K562 (cell line): ENCODE data around the gene HOXB7. TPM values are rescaled to one million over a fixed set of nuclear protein-coding genes. Genes with fewer than 3 reads are reported as not detected.

Experiments used
- ATF7 ChIP-seq: fragments of 450-650 bp; IDR thresholded peaks from 2 replicates; pipeline ENCODE4 v1.7.1; 2014; ENCODE audit warnings: mild to moderate bottlenecking, moderate library complexity
- BCOR ChIP-seq: fragments of 450-650 bp; IDR thresholded peaks from 2 replicates; pipeline ENCODE4 v1.6.1; 2016
- CC2D1A ChIP-seq: fragments of 450-650 bp; IDR thresholded peaks from 2 replicates; pipeline ENCODE4 v1.6.1; 2017; ENCODE audit warnings: mild to moderate bottlenecking
- CREBBP ChIP-seq: IDR thresholded peaks from one replicate; pipeline ENCODE4 v1.6.1; 2012; ENCODE audit warnings: low read depth, mild to moderate bottlenecking, control low read depth, inconsistent platforms, low read length
- CTBP1 ChIP-seq: fragments of 450-650 bp; IDR thresholded peaks from 2 replicates; pipeline ENCODE4 v1.6.1; 2016; ENCODE audit warnings: borderline replicate concordance
- EHMT2 ChIP-seq: fragments of 450-650 bp; IDR thresholded peaks from 2 replicates; pipeline ENCODE4 v1.6.1; 2018; ENCODE audit warnings: antibody characterized with exemption
- HDAC1 ChIP-seq, 2 experiments: fragments of 450-650 bp; IDR thresholded peaks; 2 replicates each; pipeline ENCODE4 v1.6.1; 2016 to 2017; ENCODE audit warnings: inconsistent platforms in 1 of 2, mild to moderate bottlenecking in 1 of 2, moderate library complexity in 1 of 2
- HEY1 ChIP-seq: fragments of 250-450 bp; sonication (Bioruptor Pico); IDR thresholded peaks from 2 replicates; pipeline ENCODE4 v1.5.0; 2020; ENCODE audit warnings: mild to moderate bottlenecking, moderate library complexity, borderline replicate concordance
- HNRNPL ChIP-seq: fragments of 200-400 bp; formaldehyde crosslinking; IDR thresholded peaks from 2 replicates; pipeline ENCODE4 v1.6.1; 2017; ENCODE audit warnings: low read depth, mild to moderate bottlenecking, low read length
- MAFG ChIP-seq: fragments of 450-650 bp; conservative IDR thresholded peaks from 2 replicates; pipeline ENCODE4 v1.6.1; 2016; ENCODE audit warnings: missing genetic modification characterization, missing compliant biosample characterization
- SREBF1 ChIP-seq: fragments of 150-350 bp; IDR thresholded peaks from 2 replicates; pipeline ENCODE4 v1.6.1; 2014; ENCODE audit warnings: antibody characterized with exemption, low read depth, low read length, borderline replicate concordance
- TCF7 ChIP-seq: sonication (generic); IDR thresholded peaks from 2 replicates; pipeline ENCODE4 v1.6.1; 2016; ENCODE audit warnings: antibody characterized with exemption, borderline replicate concordance
- ZKSCAN8 ChIP-seq: fragments of 200-800 bp; sonication (Bioruptor generic); IDR thresholded peaks from 2 replicates; pipeline ENCODE4 v1.6.1; 2016; ENCODE audit warnings: missing genetic modification characterization, missing compliant biosample characterization
- ZNF584 ChIP-seq: fragments of 200-800 bp; sonication (Bioruptor generic); IDR thresholded peaks from 2 replicates; pipeline ENCODE4 v1.6.1; 2016; ENCODE audit warnings: low read depth, mild to moderate bottlenecking, missing genetic modification characterization, missing compliant biosample characterization
- ZNF695 ChIP-seq: fragments of 450-650 bp; formaldehyde crosslinking; IDR thresholded peaks from 2 replicates; pipeline ENCODE4 v1.4.0; 2020; ENCODE audit warnings: mild to moderate bottlenecking, moderate library complexity
- polyA plus RNA-seq, 8 experiments: library from polyadenylated mRNA; depleted of rRNA in 4 of 8; stranded (reverse) in 5 of 8; unstranded in 3 of 8; fragments of >200 nt; fragmentation: Nextera tagmentation in 2 of 8; fragmentation: Illumina TruSeq in 1 of 8; extraction: Ambion mirVana in 2 of 8; extraction: Trizol in 1 of 8; gene quantifications; 2 replicates each; pipeline versions ENCODE4 v1.2.1 to v1.2.3, GENCODE V29; 2011 to 2014; ENCODE audit warnings: inconsistent platforms in 1 of 8, missing spikeins in 1 of 8
- total RNA-seq, 7 experiments: library from RNA; depleted of rRNA in 6 of 7; stranded (reverse); fragments of >200 nt in 6 of 7; fragmentation: Illumina TruSeq in 2 of 7; extraction: Trizol in 2 of 7; gene quantifications; 2 replicates each; pipeline versions ENCODE4 v1.2.1 to v1.2.3, GENCODE V29; 2011 to 2021; ENCODE audit warnings: low replicate concordance in 1 of 7
- TF ChIP-seq, protein P1 (sequence below): fragments of 450-650 bp; IDR thresholded peaks from 2 replicates; pipeline ENCODE4 v1.7.0; 2016; ENCODE audit warnings: borderline replicate concordance
- TF ChIP-seq, protein P2 (sequence below), 3 experiments: fragments of 200-800 bp in 1 of 3; fragments of 250-450 bp in 1 of 3; fragments of 450-650 bp in 1 of 3; sonication (Bioruptor Pico) in 1 of 3; sonication (Bioruptor generic) in 1 of 3; formaldehyde crosslinking in 1 of 3; IDR thresholded peaks; 2 replicates each; pipeline versions ENCODE4 v1.6.1 to v1.8.0; 2016 to 2022; ENCODE audit warnings: mild to moderate bottlenecking in 2 of 3, missing genetic modification characterization in 2 of 3, missing compliant biosample characterization in 1 of 3, moderate library complexity in 1 of 3
- TF ChIP-seq, protein P3 (sequence below): sonication (generic); formaldehyde crosslinking; IDR thresholded peaks from 2 replicates; pipeline ENCODE4 v1.9.0; 2022; ENCODE audit warnings: mild to moderate bottlenecking, missing genetic modification reagents
- TF ChIP-seq, protein P4 (sequence below): fragments of 250-450 bp; sonication (Bioruptor Pico); IDR thresholded peaks from 2 replicates; pipeline ENCODE4 v1.5.0; 2022; ENCODE audit warnings: mild to moderate bottlenecking

HOXB7 gene
- total and polyA plus RNA-seq, 9 of the 15 experiments (the other 6 are each of a cell fraction or from before 2014, with no cell fraction given) = 5.5 to 16.7 (median 8.3) TPM

DNA sequence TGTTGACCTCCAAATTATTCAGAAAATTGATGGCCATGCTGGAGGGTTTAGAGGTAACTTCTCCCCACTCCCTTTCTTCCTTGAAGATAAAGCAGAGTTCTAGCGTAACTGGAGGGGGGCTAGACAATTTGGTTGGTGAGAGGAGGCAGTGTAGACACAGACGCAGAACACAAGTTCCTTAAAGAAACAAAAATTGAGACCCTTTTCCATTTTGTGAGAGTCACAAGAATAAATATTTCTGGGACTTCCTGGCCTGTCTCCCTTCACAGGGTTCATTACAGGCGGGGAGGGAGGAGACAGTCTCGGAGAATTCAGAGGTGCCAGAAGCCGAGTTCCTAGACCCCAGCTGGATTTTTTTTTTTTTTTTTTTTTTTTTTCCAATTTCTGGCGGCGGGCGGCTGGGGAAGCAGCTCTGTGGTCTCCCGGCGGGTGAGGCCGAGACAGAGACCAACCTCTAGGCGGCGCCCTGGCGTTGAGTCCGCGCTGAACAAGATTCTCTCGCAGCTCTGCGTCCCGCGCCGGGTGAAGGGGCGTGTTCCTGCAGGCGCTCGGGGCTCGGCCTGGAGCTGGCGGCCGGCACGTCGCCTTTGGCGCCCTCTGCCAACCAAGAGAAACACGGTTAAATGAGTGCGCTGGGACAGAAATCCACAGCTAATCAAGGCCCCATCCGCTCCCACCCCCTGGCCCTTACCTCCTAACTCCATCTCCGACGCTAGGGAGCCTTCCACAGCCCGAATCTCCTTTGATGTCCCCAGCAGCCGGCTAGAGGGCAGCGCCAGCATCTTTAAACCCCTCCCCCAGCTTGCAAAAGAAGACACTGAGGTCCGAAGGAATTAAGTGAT, 25.6 kb upstream of the HOXB7 start (continued):
- TF ChIP-seq, protein P1, sequence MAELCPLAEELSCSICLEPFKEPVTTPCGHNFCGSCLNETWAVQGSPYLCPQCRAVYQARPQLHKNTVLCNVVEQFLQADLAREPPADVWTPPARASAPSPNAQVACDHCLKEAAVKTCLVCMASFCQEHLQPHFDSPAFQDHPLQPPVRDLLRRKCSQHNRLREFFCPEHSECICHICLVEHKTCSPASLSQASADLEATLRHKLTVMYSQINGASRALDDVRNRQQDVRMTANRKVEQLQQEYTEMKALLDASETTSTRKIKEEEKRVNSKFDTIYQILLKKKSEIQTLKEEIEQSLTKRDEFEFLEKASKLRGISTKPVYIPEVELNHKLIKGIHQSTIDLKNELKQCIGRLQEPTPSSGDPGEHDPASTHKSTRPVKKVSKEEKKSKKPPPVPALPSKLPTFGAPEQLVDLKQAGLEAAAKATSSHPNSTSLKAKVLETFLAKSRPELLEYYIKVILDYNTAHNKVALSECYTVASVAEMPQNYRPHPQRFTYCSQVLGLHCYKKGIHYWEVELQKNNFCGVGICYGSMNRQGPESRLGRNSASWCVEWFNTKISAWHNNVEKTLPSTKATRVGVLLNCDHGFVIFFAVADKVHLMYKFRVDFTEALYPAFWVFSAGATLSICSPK = no peak
- TF ChIP-seq EHMT2 (no peak), HNRNPL (0 out of 2 replicates have a peak, but pooled peaks have one; percentile 63), BCOR (0 out of 2 replicates have a peak, but pooled peaks have one; percentile 16), ZNF584 (no peak), ZKSCAN8 (no peak), HEY1 (CRISPR knock-in tag) (no peak), MAFG (tag) (no peak), ZNF695 (CRISPR knock-in tag) (no peak), HDAC1 (IDR thresholded peaks at IDR 0.05) (no peak; a peak in 1 of 4 replicates), CTBP1 (peak; percentile 60; the same call in 1 of the 2 replicates), SREBF1 (no peak), TCF7 (no peak), ATF7 (peak; percentile 46; the same call in 1 of the 2 replicates), CREBBP (no peak), CC2D1A (no peak)
- TF ChIP-seq, protein P2, sequence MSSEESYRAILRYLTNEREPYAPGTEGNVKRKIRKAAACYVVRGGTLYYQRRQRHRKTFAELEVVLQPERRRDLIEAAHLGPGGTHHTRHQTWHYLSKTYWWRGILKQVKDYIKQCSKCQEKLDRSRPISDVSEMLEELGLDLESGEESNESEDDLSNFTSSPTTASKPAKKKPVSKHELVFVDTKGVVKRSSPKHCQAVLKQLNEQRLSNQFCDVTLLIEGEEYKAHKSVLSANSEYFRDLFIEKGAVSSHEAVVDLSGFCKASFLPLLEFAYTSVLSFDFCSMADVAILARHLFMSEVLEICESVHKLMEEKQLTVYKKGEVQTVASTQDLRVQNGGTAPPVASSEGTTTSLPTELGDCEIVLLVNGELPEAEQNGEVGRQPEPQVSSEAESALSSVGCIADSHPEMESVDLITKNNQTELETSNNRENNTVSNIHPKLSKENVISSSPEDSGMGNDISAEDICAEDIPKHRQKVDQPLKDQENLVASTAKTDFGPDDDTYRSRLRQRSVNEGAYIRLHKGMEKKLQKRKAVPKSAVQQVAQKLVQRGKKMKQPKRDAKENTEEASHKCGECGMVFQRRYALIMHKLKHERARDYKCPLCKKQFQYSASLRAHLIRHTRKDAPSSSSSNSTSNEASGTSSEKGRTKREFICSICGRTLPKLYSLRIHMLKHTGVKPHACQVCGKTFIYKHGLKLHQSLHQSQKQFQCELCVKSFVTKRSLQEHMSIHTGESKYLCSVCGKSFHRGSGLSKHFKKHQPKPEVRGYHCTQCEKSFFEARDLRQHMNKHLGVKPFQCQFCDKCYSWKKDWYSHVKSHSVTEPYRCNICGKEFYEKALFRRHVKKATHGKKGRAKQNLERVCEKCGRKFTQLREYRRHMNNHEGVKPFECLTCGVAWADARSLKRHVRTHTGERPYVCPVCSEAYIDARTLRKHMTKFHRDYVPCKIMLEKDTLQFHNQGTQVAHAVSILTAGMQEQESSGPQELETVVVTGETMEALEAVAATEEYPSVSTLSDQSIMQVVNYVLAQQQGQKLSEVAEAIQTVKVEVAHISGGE (CRISPR knock-in tag; IDR thresholded peaks at IDR 0.05) = no peak
- TF ChIP-seq, protein P3, sequence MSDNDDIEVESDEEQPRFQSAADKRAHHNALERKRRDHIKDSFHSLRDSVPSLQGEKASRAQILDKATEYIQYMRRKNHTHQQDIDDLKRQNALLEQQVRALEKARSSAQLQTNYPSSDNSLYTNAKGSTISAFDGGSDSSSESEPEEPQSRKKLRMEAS = peak; percentile 38; the same call in 1 of the 2 replicates
- TF ChIP-seq, protein P4, sequence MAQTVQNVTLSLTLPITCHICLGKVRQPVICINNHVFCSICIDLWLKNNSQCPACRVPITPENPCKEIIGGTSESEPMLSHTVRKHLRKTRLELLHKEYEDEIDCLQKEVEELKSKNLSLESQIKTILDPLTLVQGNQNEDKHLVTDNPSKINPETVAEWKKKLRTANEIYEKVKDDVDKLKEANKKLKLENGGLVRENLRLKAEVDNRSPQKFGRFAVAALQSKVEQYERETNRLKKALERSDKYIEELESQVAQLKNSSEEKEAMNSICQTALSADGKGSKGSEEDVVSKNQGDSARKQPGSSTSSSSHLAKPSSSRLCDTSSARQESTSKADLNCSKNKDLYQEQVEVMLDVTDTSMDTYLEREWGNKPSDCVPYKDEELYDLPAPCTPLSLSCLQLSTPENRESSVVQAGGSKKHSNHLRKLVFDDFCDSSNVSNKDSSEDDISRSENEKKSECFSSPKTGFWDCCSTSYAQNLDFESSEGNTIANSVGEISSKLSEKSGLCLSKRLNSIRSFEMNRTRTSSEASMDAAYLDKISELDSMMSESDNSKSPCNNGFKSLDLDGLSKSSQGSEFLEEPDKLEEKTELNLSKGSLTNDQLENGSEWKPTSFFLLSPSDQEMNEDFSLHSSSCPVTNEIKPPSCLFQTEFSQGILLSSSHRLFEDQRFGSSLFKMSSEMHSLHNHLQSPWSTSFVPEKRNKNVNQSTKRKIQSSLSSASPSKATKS = no peak
